ENCODE measurements around the gene NAA16. TPM values are rescaled to one million over a fixed set of nuclear protein-coding genes. Genes with fewer than 3 reads are reported as not detected.

NAA16 gene
- total and polyA plus RNA-seq, 2 donors (not counting 1 experiment from before 2014, with no cell fraction given), result 14.3 to 33.5 TPM

DNA sequence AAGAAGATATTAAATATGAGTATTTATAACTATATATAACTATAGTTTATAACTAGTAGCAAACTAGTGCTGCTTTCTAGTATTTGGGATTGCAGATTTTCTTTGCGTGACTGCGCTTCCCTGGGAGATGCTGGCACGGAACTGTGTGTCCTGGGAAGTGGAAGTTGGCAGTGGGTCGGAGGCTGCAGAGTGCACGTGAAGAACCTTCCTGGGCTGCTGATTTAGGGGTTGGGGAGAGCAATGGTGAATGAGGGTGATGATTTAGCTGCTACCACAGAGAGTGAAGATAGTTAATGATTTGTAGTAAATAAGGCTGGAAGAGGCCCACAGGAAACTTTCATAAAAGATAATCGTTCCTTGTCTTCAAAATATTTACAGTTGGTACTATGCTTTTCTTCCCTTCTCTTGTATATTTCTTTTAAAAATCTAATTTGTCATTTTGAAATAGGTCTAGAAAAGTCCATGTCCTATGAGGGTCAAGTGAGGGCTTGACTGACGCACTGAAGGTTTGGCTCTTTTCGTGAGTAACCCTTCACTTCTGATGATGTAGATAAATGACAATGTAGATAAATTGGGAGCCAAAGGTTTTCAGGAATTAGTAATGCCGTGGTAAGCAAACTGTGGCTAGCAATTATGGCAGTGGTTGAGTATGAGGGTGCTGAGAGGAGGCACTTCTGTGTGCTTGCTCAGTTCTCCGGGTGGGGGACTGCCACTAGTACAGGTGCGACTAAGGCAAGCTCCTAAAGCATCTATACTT lies 3.0 kb upstream of the NAA16 start:
- H3K27me3 Mint-ChIP-seq, result no peaks in the 10 kb centered on the region
- H3K27me3 ChIP-seq (replicated peaks in 1 of 4; ENCODE audit: control extremely low read depth in 1 of 4, control insufficient read depth in 3 of 4, insufficient read depth in 4 of 4, low read length in 3 of 4), result no peaks in the 10 kb centered on the region
- no peak for TF ChIP-seq EZH2 (IDR thresholded peaks at IDR 0.05; ENCODE audit: borderline replicate concordance, insufficient read depth, low read depth, low read length, poor library complexity, severe bottlenecking)
- TF ChIP-seq, protein P1, sequence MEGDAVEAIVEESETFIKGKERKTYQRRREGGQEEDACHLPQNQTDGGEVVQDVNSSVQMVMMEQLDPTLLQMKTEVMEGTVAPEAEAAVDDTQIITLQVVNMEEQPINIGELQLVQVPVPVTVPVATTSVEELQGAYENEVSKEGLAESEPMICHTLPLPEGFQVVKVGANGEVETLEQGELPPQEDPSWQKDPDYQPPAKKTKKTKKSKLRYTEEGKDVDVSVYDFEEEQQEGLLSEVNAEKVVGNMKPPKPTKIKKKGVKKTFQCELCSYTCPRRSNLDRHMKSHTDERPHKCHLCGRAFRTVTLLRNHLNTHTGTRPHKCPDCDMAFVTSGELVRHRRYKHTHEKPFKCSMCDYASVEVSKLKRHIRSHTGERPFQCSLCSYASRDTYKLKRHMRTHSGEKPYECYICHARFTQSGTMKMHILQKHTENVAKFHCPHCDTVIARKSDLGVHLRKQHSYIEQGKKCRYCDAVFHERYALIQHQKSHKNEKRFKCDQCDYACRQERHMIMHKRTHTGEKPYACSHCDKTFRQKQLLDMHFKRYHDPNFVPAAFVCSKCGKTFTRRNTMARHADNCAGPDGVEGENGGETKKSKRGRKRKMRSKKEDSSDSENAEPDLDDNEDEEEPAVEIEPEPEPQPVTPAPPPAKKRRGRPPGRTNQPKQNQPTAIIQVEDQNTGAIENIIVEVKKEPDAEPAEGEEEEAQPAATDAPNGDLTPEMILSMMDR (IDR thresholded peaks at IDR 0.05), result no peak
- intact Hi-C loops (cut with micrococcal nuclease), result no loop called here
- CTCF ChIA-PET, result interaction anchor here (0.7 kb wide), 1 partner anchor 434 kb away, joined by 3 read pairs; no protein-coding TSS in a partner anchor
- no peak overlapping the region for H3K9ac ChIP-seq (ENCODE audit: low read length)
- no peak overlapping the region for H3K27ac ChIP-seq (ENCODE audit: low read length in 2 of 2)
- H4K20me1 ChIP-seq (ENCODE audit: control insufficient read depth, insufficient read depth, low read length, poor library complexity, severe bottlenecking), result no peaks in the 10 kb centered on the region
- no peak overlapping the region for H3K4me3 ChIP-seq (ENCODE audit: control extremely low read depth in 1 of 5, extremely low read depth in 1 of 5, insufficient read depth in 1 of 5, low read depth in 2 of 5, low read length in 4 of 5)
- H3K4me1 ChIP-seq (ENCODE audit: control insufficient read depth in 2 of 2, insufficient read depth in 2 of 2, low read length in 2 of 2), result peaks cover 4 to 12% of the 10 kb centered on the region in 2 donors
- ATAC-seq (ENCODE audit: low read depth), result no peak
- H3K4me3 Mint-ChIP-seq, result no peak overlapping the region
- no peak for DNase-seq
- H3K36me3 ChIP-seq (replicated peaks in 1 of 2; ENCODE audit: control extremely low read depth in 1 of 2, control insufficient read depth in 1 of 2, extremely low read depth in 1 of 2, insufficient read depth in 2 of 2, low read length in 1 of 2), result no peaks in the 10 kb centered on the region
- H3K27ac Mint-ChIP-seq, result no peak overlapping the region
- H3K79me2 ChIP-seq (ENCODE audit: control insufficient read depth, insufficient read depth, low read length), result peaks cover 33% of the 10 kb centered on the region
- H2AFZ ChIP-seq (ENCODE audit: insufficient read depth, low read depth, low read length, poor library complexity, severe bottlenecking), result no peak overlapping the region
- H3K9me3 ChIP-seq (ENCODE audit: control extremely low read depth in 1 of 3, control insufficient read depth in 2 of 3, insufficient read depth in 1 of 3, low read length in 2 of 3), result no peaks in the 10 kb centered on the region
- WGBS (ENCODE audit: insufficient coverage), result 91% methylated on average over 8 of the region's 11 CpGs
- peaks cover 17% of the 10 kb centered on the region for H3K4me1 Mint-ChIP-seq
- POLR2A ChIA-PET, result no interaction called here
- no peaks in the 10 kb centered on the region for H3K9me3 Mint-ChIP-seq (ENCODE audit: insufficient read depth)
- no peak overlapping the region for H3K4me2 ChIP-seq (replicated peaks; ENCODE audit: low read depth, low read length, poor library complexity, severe bottlenecking)
